ENCODE data around the gene NPHP1. TPM values are rescaled to one million over a fixed set of nuclear protein-coding genes. Genes with fewer than 3 reads are reported as not detected.
"Not testable (repeated sequence)": the region's sequence is repeated elsewhere in the genome, so short reads cannot be mapped to it uniquely, and the experiment has no call there.

The NPHP1 gene
- total and polyA plus RNA-seq, 2 donors, result 1.7 to 5.2 TPM

DNA sequence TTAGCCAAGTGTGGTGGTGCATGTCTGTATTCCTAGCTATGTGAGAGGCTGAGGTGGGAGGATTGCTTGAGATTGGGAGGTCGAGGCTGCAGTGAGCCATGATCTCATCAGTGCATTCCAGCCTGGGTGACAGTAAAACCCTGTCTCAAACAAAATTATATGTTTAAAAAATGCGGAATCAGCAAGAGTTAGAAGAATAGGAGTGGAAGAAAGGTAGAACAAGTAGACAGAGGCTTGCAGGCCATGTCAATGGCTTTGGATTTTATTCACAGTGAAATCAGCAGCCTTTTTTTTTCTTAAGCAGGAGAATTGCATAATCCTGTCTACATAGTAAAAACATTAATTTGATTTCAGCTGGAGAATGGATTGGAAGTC, 15.4 kb upstream of the NPHP1 start:
- Histone ChIP-seq H3K36me3 (ENCODE audit: control insufficient read depth in 2 of 2, insufficient read depth in 2 of 2, low read length in 1 of 2) (no peaks in the 10 kb centered on the region), H3K27me3 (ENCODE audit: control insufficient read depth in 2 of 2, insufficient read depth in 1 of 2, low read length in 1 of 2) (peaks cover 0 to 8% of the 10 kb centered on the region in 2 donors), H3K27ac (ENCODE audit: low read depth in 1 of 2, low read length in 1 of 2) (no peak overlapping the region), H3K9me3 (ENCODE audit: control insufficient read depth in 2 of 2, insufficient read depth in 1 of 2, low read length in 1 of 2) (no peaks in the 10 kb centered on the region), H3K4me3 (ENCODE audit: low read length in 2 of 2) (no peak overlapping the region), H3K4me1 (ENCODE audit: control insufficient read depth in 2 of 2, insufficient read depth in 2 of 2, low read length in 2 of 2) (no peaks in the 10 kb centered on the region)
- no peak for DNase-seq (ENCODE audit: low read depth in 6 of 9, low spot score in 9 of 9)
- 96% methylated on average over 2 of the region's 2 CpGs for WGBS

DNA sequence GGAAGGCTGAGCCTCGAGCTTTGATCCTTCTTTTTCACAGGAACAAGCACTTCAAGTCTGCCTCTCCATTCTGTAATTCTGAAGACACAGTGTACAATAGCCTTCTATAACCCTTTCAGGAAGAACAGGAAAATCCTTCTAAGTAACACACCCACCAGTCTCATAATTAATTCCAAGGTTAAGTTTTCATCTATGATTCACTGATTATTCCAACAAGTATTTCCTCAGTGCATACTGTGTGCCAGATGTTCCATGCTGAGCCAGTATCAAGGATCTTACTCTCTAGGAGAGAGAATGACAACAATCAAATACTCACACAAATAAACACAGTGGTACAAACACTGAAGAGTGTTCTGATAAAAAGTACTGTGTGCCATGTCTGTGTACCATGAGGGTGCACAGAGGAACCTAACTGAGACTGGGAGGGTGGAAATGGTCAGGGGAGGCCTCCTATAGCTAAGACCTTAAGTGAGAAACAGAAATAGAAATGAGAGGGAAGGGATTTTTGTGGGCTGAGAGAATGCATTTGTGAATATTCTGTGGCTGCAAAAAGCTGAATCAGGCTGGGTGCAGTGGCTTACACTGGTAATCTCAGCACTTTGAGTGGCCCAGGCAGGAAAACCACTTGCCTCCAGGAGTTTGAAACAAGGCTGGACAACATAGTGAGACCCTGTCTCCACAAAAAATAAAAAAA, 14.8 kb upstream of the NPHP1 start:
- no peaks in the 10 kb centered on the region for H3K36me3 ChIP-seq (ENCODE audit: control insufficient read depth in 2 of 2, insufficient read depth in 2 of 2, low read length in 1 of 2)
- H3K27me3 ChIP-seq (ENCODE audit: control insufficient read depth in 2 of 2, insufficient read depth in 1 of 2, low read length in 1 of 2), result peaks cover 0 to 10% of the 10 kb centered on the region in 2 donors
- 64% methylated on average over 1 of the region's 1 CpG for WGBS
- no peak overlapping the region for H3K4me3 ChIP-seq (ENCODE audit: low read length in 2 of 2)
- DNase-seq (ENCODE audit: low read depth in 6 of 9, low spot score in 9 of 9), result no peak
- H3K4me1 ChIP-seq (ENCODE audit: control insufficient read depth in 2 of 2, insufficient read depth in 2 of 2, low read length in 2 of 2), result no peaks in the 10 kb centered on the region
- H3K27ac ChIP-seq (ENCODE audit: low read depth in 1 of 2, low read length in 1 of 2), result no peak overlapping the region
- no peaks in the 10 kb centered on the region for H3K9me3 ChIP-seq (ENCODE audit: control insufficient read depth in 2 of 2, insufficient read depth in 1 of 2, low read length in 1 of 2)

DNA sequence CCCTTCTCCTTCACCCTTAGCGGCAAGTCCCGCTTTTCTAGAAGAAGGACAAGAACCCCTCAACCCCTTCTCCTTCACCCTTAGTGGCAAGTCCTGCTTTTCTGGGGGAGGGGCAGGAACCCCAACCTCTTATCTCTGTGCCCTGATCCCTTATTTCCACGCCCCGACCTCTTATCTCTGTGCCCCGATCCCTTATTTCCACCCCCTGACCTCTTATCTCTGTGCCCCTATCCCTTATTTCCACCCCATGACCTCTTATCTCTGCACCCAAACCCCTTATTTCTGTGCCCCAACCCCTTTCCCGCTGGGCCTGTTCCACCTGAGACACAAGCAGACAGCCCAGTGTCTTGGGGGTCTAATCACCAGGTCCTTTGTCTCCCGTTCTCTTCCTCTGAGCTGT, 14.1 kb upstream of the NPHP1 start:
- H3K4me3 ChIP-seq (ENCODE audit: low read length in 2 of 2); H3K9me3 ChIP-seq (ENCODE audit: control insufficient read depth in 2 of 2, insufficient read depth in 1 of 2, low read length in 1 of 2); H3K36me3 ChIP-seq (ENCODE audit: control insufficient read depth in 2 of 2, insufficient read depth in 2 of 2, low read length in 1 of 2); H3K27ac ChIP-seq (ENCODE audit: low read depth in 1 of 2, low read length in 1 of 2); H3K4me1 ChIP-seq (ENCODE audit: control insufficient read depth in 2 of 2, insufficient read depth in 2 of 2, low read length in 2 of 2); DNase-seq (ENCODE audit: low read depth in 6 of 9, low spot score in 9 of 9): not testable (repeated sequence)
- peaks cover 3 to 10% of the 10 kb centered on the region in 2 donors for H3K27me3 ChIP-seq (ENCODE audit: control insufficient read depth in 2 of 2, insufficient read depth in 1 of 2, low read length in 1 of 2)
- WGBS, result 93% methylated on average over 7 of the region's 7 CpGs

DNA sequence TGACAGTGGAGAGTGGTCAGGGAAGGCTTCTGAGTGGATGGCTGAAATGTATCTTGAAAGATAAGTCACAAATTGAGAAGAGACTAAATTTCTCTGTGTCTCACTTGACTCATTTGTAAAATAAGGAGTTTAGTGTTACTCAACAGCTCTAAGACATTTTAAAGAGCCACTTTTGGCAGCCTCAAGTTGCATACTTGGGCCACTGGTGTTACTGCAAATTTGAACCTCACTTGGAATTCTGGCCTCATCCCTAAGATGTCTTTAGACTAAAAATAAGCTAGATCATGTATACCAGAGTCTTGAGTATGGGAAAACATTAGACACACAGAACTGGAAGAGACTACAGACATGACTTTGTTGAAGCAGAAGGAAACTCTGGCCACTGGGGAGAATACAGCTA, 12.0 kb upstream of the NPHP1 start:
- H3K27me3 ChIP-seq (ENCODE audit: control insufficient read depth in 2 of 2, insufficient read depth in 1 of 2, low read length in 1 of 2), result peaks cover 4 to 6% of the 10 kb centered on the region in 2 donors
- H3K9me3 ChIP-seq (ENCODE audit: control insufficient read depth in 2 of 2, insufficient read depth in 1 of 2, low read length in 1 of 2), result peaks cover 3% of the 10 kb centered on the region in 2 donors
- no peak for DNase-seq (ENCODE audit: low read depth in 6 of 9, low spot score in 9 of 9)
- no peak overlapping the region for H3K4me3 ChIP-seq (ENCODE audit: low read length in 2 of 2)
- no peaks in the 10 kb centered on the region for H3K4me1 ChIP-seq (ENCODE audit: control insufficient read depth in 2 of 2, insufficient read depth in 2 of 2, low read length in 2 of 2)
- no peak overlapping the region for H3K27ac ChIP-seq (ENCODE audit: low read depth in 1 of 2, low read length in 1 of 2)
- no peaks in the 10 kb centered on the region for H3K36me3 ChIP-seq (ENCODE audit: control insufficient read depth in 2 of 2, insufficient read depth in 2 of 2, low read length in 1 of 2)

DNA sequence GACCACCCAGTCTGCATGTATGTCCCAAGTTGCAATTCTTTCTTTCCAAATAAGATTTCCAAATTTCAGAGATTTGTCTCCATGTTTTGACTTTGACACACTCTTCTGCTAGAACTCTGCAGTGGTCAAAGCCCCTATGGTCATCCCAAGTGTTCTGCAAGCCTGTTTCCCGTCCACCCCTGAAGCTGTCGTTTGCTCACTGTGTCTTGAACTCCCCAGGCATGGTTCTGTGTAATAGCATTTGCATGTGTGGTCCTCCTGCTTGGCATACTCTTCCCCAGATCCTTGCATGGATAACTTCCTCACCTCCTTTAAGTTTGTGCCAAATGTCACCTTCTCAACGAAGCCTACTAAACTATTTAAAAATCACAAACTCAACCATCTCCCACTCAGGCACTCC, 11.4 kb upstream of the NPHP1 start:
- Histone ChIP-seq H3K27ac (ENCODE audit: low read depth in 1 of 2, low read length in 1 of 2) (no peak overlapping the region), H3K4me3 (ENCODE audit: low read length in 2 of 2) (no peak overlapping the region), H3K4me1 (ENCODE audit: control insufficient read depth in 2 of 2, insufficient read depth in 2 of 2, low read length in 2 of 2) (peaks cover 0 to under 1% of the 10 kb centered on the region in 2 donors), H3K9me3 (ENCODE audit: control insufficient read depth in 2 of 2, insufficient read depth in 1 of 2, low read length in 1 of 2) (peaks cover 3% of the 10 kb centered on the region in 2 donors), H3K27me3 (ENCODE audit: control insufficient read depth in 2 of 2, insufficient read depth in 1 of 2, low read length in 1 of 2) (peaks cover 4 to 6% of the 10 kb centered on the region in 2 donors), H3K36me3 (ENCODE audit: control insufficient read depth in 2 of 2, insufficient read depth in 2 of 2, low read length in 1 of 2) (peaks cover 0 to under 1% of the 10 kb centered on the region in 2 donors)
- 67% methylated on average over 3 of the region's 3 CpGs for WGBS
- DNase-seq (ENCODE audit: low read depth in 6 of 9, low spot score in 9 of 9), result no peak

DNA sequence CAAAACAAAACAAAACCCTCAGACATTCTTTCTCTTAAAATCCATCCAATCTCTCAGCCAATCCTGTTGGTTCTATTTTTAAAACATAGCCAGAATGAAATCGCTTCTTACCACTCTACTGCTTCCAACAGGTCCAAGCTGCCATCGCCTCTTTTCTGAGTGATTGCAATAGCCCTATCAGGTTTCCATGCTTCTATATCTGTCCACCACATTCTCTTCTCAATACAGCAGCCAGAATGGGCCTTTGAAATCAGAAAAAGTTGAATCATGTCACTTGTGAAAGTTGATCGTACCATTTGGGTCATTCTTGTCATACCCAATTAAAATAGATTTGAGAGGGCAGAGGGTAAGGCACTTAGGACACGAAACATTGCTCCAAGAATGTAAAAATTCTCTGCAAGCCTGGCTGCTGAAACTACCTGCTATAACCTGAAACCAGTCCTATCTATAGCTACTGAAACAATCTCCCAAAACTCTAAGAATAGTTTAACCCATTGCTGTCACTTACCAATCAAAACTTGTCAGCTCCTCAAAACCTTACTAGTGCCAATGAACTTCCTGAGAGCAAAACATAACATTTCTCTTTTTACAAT, 10.8 kb upstream of the NPHP1 start:
- no peak for DNase-seq (ENCODE audit: low read depth in 6 of 9, low spot score in 9 of 9)

DNA sequence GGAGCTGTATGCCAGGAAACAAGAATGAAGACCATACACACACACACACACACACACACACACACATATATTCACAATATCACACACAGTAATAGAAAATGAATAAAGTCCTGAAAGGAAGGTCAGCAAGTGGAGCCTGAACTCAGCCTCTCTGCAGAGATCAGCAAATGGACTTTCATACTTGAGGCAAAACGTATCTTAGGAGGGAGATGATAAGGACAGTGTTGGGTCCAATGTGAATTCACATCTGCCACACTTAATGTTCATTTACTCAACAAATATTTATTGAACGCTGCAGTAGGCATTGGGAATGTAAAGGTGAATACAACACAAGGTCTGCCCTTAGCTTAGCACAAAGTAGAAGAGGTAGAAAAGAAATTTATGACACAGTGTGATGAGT, 10.3 kb upstream of the NPHP1 start:
- peaks cover 0 to 4% of the 10 kb centered on the region in 2 donors for H3K4me1 ChIP-seq (ENCODE audit: control insufficient read depth in 2 of 2, insufficient read depth in 2 of 2, low read length in 2 of 2)
- 81% methylated on average over 2 of the region's 2 CpGs for WGBS
- H3K27me3 ChIP-seq (ENCODE audit: control insufficient read depth in 2 of 2, insufficient read depth in 1 of 2, low read length in 1 of 2), result peaks cover 4 to 6% of the 10 kb centered on the region in 2 donors
- no peak overlapping the region for H3K4me3 ChIP-seq (ENCODE audit: low read length in 2 of 2)
- no peak overlapping the region for H3K27ac ChIP-seq (ENCODE audit: low read depth in 1 of 2, low read length in 1 of 2)
- no peak for DNase-seq (ENCODE audit: low read depth in 6 of 9, low spot score in 9 of 9)
- peaks cover 0 to 5% of the 10 kb centered on the region in 2 donors for H3K36me3 ChIP-seq (ENCODE audit: control insufficient read depth in 2 of 2, insufficient read depth in 2 of 2, low read length in 1 of 2)
- H3K9me3 ChIP-seq (ENCODE audit: control insufficient read depth in 2 of 2, insufficient read depth in 1 of 2, low read length in 1 of 2), result peaks cover 3% of the 10 kb centered on the region in 2 donors

More for the DNA sequence above, 10.8 kb upstream of the NPHP1 start:
- WGBS, result 86% methylated on average over 4 of the region's 4 CpGs
- no peak overlapping the region for H3K27ac ChIP-seq (ENCODE audit: low read depth in 1 of 2, low read length in 1 of 2)
- H3K36me3 ChIP-seq (ENCODE audit: control insufficient read depth in 2 of 2, insufficient read depth in 2 of 2, low read length in 1 of 2), result peaks cover 0 to 5% of the 10 kb centered on the region in 2 donors
- H3K4me3 ChIP-seq (ENCODE audit: low read length in 2 of 2), result no peak overlapping the region
- peaks cover 0 to 4% of the 10 kb centered on the region in 2 donors for H3K4me1 ChIP-seq (ENCODE audit: control insufficient read depth in 2 of 2, insufficient read depth in 2 of 2, low read length in 2 of 2)
- H3K27me3 ChIP-seq (ENCODE audit: control insufficient read depth in 2 of 2, insufficient read depth in 1 of 2, low read length in 1 of 2), result peaks cover 4 to 6% of the 10 kb centered on the region in 2 donors
- peaks cover 3% of the 10 kb centered on the region in 2 donors for H3K9me3 ChIP-seq (ENCODE audit: control insufficient read depth in 2 of 2, insufficient read depth in 1 of 2, low read length in 1 of 2)

DNA sequence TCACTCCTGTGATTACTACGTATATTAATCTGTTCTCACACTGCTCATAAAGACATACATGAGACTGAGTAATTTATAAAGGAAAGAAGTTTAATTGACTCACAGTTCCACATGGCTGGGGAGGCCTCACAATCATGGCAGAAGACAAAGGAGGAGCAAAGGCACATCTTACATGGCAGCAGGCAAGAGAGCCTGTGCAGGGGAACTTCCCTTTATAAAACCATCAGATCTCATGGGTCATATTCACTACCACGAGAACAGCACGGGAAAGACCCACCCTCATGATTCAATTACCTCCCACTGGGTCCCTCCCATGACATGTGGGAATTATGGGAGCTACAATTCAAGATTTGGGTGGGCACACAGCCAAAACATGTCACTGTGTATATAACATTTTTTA, 8.7 kb upstream of the NPHP1 start:
- not testable (repeated sequence) for H3K9me3 ChIP-seq (ENCODE audit: control insufficient read depth in 2 of 2, insufficient read depth in 1 of 2, low read length in 1 of 2); H3K4me3 ChIP-seq (ENCODE audit: low read length in 2 of 2); DNase-seq (ENCODE audit: low read depth in 6 of 9, low spot score in 9 of 9); H3K27ac ChIP-seq (ENCODE audit: low read depth in 1 of 2, low read length in 1 of 2); H3K36me3 ChIP-seq (ENCODE audit: control insufficient read depth in 2 of 2, insufficient read depth in 2 of 2, low read length in 1 of 2); H3K27me3 ChIP-seq (ENCODE audit: control insufficient read depth in 2 of 2, insufficient read depth in 1 of 2, low read length in 1 of 2); H3K4me1 ChIP-seq (ENCODE audit: control insufficient read depth in 2 of 2, insufficient read depth in 2 of 2, low read length in 2 of 2)
- WGBS, result 86% methylated on average over 3 of the region's 3 CpGs

DNA sequence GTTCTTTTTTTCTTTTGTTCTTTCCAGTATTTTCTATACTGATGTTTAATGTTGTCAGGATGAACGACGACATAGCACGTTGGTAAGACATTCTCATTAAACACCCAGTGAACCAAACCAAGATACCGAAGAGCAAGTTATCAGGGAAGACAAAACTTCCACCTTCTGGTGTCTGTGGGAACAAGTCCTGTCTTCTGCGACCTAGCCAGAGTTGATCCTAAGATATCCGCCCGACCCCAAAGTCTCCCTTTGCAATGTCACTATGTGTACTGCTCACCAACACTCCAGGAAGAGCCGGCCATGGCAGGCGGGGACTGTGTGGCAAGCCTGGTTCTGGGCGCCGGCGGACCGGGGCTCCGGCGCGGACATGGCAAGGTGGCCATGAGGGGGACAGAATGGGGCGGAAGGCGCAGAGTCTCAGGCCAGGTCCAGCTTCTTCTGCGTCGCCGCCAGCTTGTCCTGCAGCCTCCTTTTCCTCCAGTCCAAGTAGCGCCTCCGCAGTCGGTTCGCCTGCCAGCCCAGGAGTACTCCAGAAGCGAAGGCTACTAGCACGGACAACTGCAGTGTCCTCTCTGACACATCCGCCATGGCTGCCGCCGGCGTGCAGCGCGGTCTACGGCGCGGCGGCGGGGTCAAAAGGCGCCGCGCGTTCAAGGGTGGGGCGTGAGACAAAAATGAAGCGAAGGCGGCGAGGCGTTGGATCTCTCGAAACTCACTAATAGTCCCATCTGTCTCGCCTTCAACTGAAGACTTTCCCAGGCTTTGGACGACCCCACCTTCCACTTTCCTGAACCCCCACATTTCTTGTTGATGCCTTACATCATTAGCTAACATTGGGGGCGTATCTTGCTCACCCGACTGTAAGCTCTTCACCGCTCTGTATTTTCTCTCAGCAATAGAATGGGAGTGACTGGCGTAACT, 7.4 kb upstream of the NPHP1 start, which contains the start of gene MTLN:
TSS of gene MTLN (minus strand) at position 610 of the 921 bp plus-strand sequence. CDS start at position 588, 22 bp downstream.
- DNase-seq (ENCODE audit: low read depth in 6 of 9, low spot score in 9 of 9), result peak; percentile 52 to 88 (median 71)
- Histone ChIP-seq H3K27ac (ENCODE audit: low read depth in 1 of 2, low read length in 1 of 2) (peak within 1 kb of the TSS; percentile 49 to 80), H3K9me3 (ENCODE audit: control insufficient read depth in 2 of 2, insufficient read depth in 1 of 2, low read length in 1 of 2) (peaks cover 3% of the 10 kb centered on the region in 2 donors), H3K4me3 (ENCODE audit: low read length in 2 of 2) (peak within 1 kb of the TSS; percentile 71 to 80), H3K27me3 (ENCODE audit: control insufficient read depth in 2 of 2, insufficient read depth in 1 of 2, low read length in 1 of 2) (peaks cover 4% of the 10 kb centered on the region in 2 donors), H3K36me3 (ENCODE audit: control insufficient read depth in 2 of 2, insufficient read depth in 2 of 2, low read length in 1 of 2) (peaks cover 5 to 9% of the 10 kb centered on the region in 2 donors), H3K4me1 (ENCODE audit: control insufficient read depth in 2 of 2, insufficient read depth in 2 of 2, low read length in 2 of 2) (peaks cover 0 to 4% of the 10 kb centered on the region in 2 donors)
- WGBS, result 1% methylated on average over 54 of the region's 54 CpGs

All from thymus (tissue), 11 donors.